Measurements from ENCODE around the gene PSMB7.

PSMB7 gene

GRCh38 chr9:124348363-124348762, 66.9 kb downstream of the PSMB7 start:
- DNase-seq (ENCODE audit: insufficient read length, low spot score) (no peak), FAIRE-seq (no peak)

GRCh38 chr9:124347968-124348358, 67.3 kb downstream of the PSMB7 start:
- no peak for FAIRE-seq

GRCh38 chr9:124347206-124347967, 67.9 kb downstream of the PSMB7 start:
- FAIRE-seq: no peak
- no peak for DNase-seq (ENCODE audit: insufficient read length, low spot score)

More at GRCh38 chr9:124347968-124348358, 67.3 kb downstream of the PSMB7 start:
- no peak for DNase-seq (ENCODE audit: insufficient read length, low spot score)

GRCh38 chr9:124346347-124347163, 68.7 kb downstream of the PSMB7 start:
- FAIRE-seq: no peak
- no peak for DNase-seq (ENCODE audit: insufficient read length, low spot score)

GRCh38 chr9:124345751-124346281, 69.4 kb downstream of the PSMB7 start:
- DNase-seq (ENCODE audit: insufficient read length, low spot score) (no peak), FAIRE-seq (no peak)

- FAIRE-seq: no peak
- DNase-seq (ENCODE audit: insufficient read length, low spot score): no peak
These were observed 70.2 kb downstream of the PSMB7 start for GRCh38 chr9:124345063-124345462.

- DNase-seq (ENCODE audit: insufficient read length, low spot score) (no peak), FAIRE-seq (no peak)
These were observed 70.8 kb downstream of the PSMB7 start for GRCh38 chr9:124344291-124345050.

GRCh38 chr9:124343533-124344290, 71.5 kb downstream of the PSMB7 start:
- DNase-seq (ENCODE audit: insufficient read length, low spot score): no peak
- FAIRE-seq: no peak

- no peak for FAIRE-seq
- no peak for DNase-seq (ENCODE audit: insufficient read length, low spot score)
These were observed 72.3 kb downstream of the PSMB7 start for GRCh38 chr9:124342776-124343485.

- DNase-seq (ENCODE audit: insufficient read length, low spot score) (no peak), FAIRE-seq (no peak)
These were observed 72.9 kb downstream of the PSMB7 start for GRCh38 chr9:124342402-124342775.

- FAIRE-seq (no peak), DNase-seq (ENCODE audit: insufficient read length, low spot score) (no peak)
These were observed 73.6 kb downstream of the PSMB7 start for GRCh38 chr9:124341455-124342170.

GRCh38 chr9:124340219-124341069, 74.8 kb downstream of the PSMB7 start:
- no peak for FAIRE-seq
- no peak for DNase-seq (ENCODE audit: insufficient read length, low spot score)

GRCh38 chr9:124339603-124340146, 75.6 kb downstream of the PSMB7 start:
- DNase-seq (ENCODE audit: insufficient read length, low spot score) (no peak), FAIRE-seq (no peak)

GRCh38 chr9:124337562-124337961, 77.7 kb downstream of the PSMB7 start:
- no peak for DNase-seq (ENCODE audit: insufficient read length, low spot score)
- no peak for FAIRE-seq

GRCh38 chr9:124335320-124335707, 79.9 kb downstream of the PSMB7 start:
- FAIRE-seq: no peak
- no peak for DNase-seq (ENCODE audit: insufficient read length, low spot score)

- FAIRE-seq: no peak
These were observed 80.5 kb downstream of the PSMB7 start for GRCh38 chr9:124334568-124335319.

GRCh38 chr9:124333203-124333579, 82.1 kb downstream of the PSMB7 start:
- DNase-seq (ENCODE audit: insufficient read length, low spot score): no peak
- FAIRE-seq: no peak

More at GRCh38 chr9:124334568-124335319, 80.5 kb downstream of the PSMB7 start:
- DNase-seq (ENCODE audit: insufficient read length, low spot score): no peak

All from GM19239 (cell line).